ENCODE measurements around the gene HLF. TPM values are rescaled to one million over a fixed set of nuclear protein-coding genes. Genes with fewer than 3 reads are reported as not detected.

The HLF gene, protein sequence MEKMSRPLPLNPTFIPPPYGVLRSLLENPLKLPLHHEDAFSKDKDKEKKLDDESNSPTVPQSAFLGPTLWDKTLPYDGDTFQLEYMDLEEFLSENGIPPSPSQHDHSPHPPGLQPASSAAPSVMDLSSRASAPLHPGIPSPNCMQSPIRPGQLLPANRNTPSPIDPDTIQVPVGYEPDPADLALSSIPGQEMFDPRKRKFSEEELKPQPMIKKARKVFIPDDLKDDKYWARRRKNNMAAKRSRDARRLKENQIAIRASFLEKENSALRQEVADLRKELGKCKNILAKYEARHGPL
- total RNA-seq = 1 to 10 TPM in 1 of 2 experiments, under 1 TPM in 1; 0.67 to 1.3 TPM

- Mint-ChIP-seq H3K4me1 (peaks cover 13% of the 10 kb centered on the region), H3K27ac (no peak within 1 kb of the TSS), H3K36me3 (no peaks in the 10 kb centered on the region), H3K4me3 (peak within 1 kb of the TSS; percentile 77), H3K9me3 (peaks cover 2% of the 10 kb centered on the region), H3K27me3 (peaks cover 91% of the 10 kb centered on the region)
- peak; percentile 97 for ATAC-seq (ENCODE audit: low read depth)
- peak; percentile 86 for DNase-seq
- POLR2A ChIA-PET = interaction anchor here (0.6 to 0.7 kb wide), 2 partner anchors 34 to 296 kb away, joined by 3 to 5 read pairs; no protein-coding TSS in a partner anchor
These were observed at the start of gene HLF for GRCh38 chr17:55264645-55265298. HLF (plus strand) TSS chr17:55264960; CDS start chr17:55265485, 525 bp downstream.

GRCh38 chr17:55215711-55216110, 49.0 kb upstream of the HLF start:
- no peak overlapping the region for H3K27ac Mint-ChIP-seq
- H3K4me1 Mint-ChIP-seq = no peaks in the 10 kb centered on the region
- DNase-seq (no peak), ATAC-seq (ENCODE audit: low read depth) (no peak)
- no peaks in the 10 kb centered on the region for H3K27me3 Mint-ChIP-seq
- POLR2A ChIA-PET = no interaction called here
- H3K9me3 Mint-ChIP-seq = no peaks in the 10 kb centered on the region
- H3K36me3 Mint-ChIP-seq = no peaks in the 10 kb centered on the region
- H3K4me3 Mint-ChIP-seq = no peak overlapping the region

- POLR2A ChIA-PET = no interaction called here
- no peak overlapping the region for H3K4me3 Mint-ChIP-seq
- no peaks in the 10 kb centered on the region for H3K9me3 Mint-ChIP-seq
- H3K27ac Mint-ChIP-seq = no peak overlapping the region
- no peak for DNase-seq
- H3K27me3 Mint-ChIP-seq = no peaks in the 10 kb centered on the region
- no peak for ATAC-seq (ENCODE audit: low read depth)
- H3K4me1 Mint-ChIP-seq = no peaks in the 10 kb centered on the region
- no peaks in the 10 kb centered on the region for H3K36me3 Mint-ChIP-seq
These were observed 47.9 kb upstream of the HLF start for GRCh38 chr17:55216888-55217287.

GRCh38 chr17:55219459-55219858, 45.3 kb upstream of the HLF start:
- Mint-ChIP-seq H3K4me3 (no peak overlapping the region), H3K9me3 (no peaks in the 10 kb centered on the region), H3K4me1 (no peaks in the 10 kb centered on the region), H3K36me3 (no peaks in the 10 kb centered on the region), H3K27me3 (peaks cover 8% of the 10 kb centered on the region), H3K27ac (no peak overlapping the region)
- ATAC-seq (ENCODE audit: low read depth) (no peak), DNase-seq (no peak)
- POLR2A ChIA-PET = no interaction called here

- H3K4me3 Mint-ChIP-seq = no peak overlapping the region
- ATAC-seq (ENCODE audit: low read depth) = no peak
These were observed 44.8 kb upstream of the HLF start for GRCh38 chr17:55219934-55220333.

DNA sequence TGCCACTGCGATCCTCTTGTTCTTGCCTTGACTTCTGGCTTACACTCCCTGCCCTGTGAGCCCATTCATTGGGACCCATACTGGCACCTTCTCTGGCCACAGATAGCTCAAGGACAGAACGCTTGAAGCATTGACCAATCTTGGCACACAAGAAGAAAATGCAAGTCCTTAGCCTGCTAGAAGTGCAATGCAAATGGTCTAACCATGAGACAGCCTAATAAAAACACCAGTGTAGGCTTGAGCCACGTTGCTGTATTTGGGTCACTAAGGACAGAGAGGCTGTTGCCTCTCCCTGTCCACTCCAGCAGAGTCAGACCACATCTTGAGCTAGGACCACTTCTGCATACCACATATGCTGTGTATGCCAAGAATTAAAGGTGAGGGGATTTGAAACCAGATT, 41.2 kb upstream of the HLF start:
- Mint-ChIP-seq H3K4me1 (no peaks in the 10 kb centered on the region), H3K9me3 (no peaks in the 10 kb centered on the region), H3K27ac (no peak overlapping the region), H3K4me3 (no peak overlapping the region), H3K36me3 (no peaks in the 10 kb centered on the region), H3K27me3 (peaks cover 13% of the 10 kb centered on the region)
- POLR2A ChIA-PET = no interaction called here
- ATAC-seq (ENCODE audit: low read depth) (no peak), DNase-seq (no peak)

More at GRCh38 chr17:55219934-55220333, 44.8 kb upstream of the HLF start:
- Mint-ChIP-seq H3K27me3 (peaks cover 10% of the 10 kb centered on the region), H3K36me3 (no peaks in the 10 kb centered on the region), H3K4me1 (no peaks in the 10 kb centered on the region), H3K27ac (no peak overlapping the region), H3K9me3 (no peaks in the 10 kb centered on the region)
- POLR2A ChIA-PET = no interaction called here
- DNase-seq = no peak

- Mint-ChIP-seq H3K4me1 (no peaks in the 10 kb centered on the region), H3K27me3 (peaks cover 13% of the 10 kb centered on the region), H3K36me3 (no peaks in the 10 kb centered on the region), H3K27ac (no peak overlapping the region), H3K9me3 (no peaks in the 10 kb centered on the region), H3K4me3 (no peak overlapping the region)
- ATAC-seq (ENCODE audit: low read depth) (no peak), DNase-seq (no peak)
- POLR2A ChIA-PET = no interaction called here
These were observed 40.0 kb upstream of the HLF start for GRCh38 chr17:55224746-55225145.

DNA sequence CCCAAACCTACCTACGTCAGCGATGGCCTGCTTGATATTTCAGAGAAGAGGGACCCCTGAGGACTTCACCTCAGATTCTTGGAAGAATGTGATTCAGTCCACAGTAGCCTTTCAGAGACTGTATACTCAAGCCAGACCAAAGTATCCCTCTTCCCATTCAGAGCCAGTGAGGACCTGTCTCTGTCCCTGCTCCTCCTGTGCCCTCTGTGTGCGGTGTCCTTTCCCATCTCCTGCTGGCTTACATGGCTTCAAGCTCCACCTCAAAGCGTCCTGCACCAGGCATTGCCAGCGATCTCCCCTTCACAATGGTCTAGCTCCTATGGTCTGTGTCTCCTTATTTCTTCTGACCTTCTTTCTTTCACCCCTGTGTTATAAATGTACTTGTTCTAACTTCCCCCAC, 39.5 kb upstream of the HLF start:
- no peaks in the 10 kb centered on the region for H3K9me3 Mint-ChIP-seq
- DNase-seq (no peak), ATAC-seq (ENCODE audit: low read depth) (no peak)
- H3K27me3 Mint-ChIP-seq = peaks cover 18% of the 10 kb centered on the region
- POLR2A ChIA-PET = no interaction called here
- no peaks in the 10 kb centered on the region for H3K4me1 Mint-ChIP-seq
- H3K27ac Mint-ChIP-seq = no peak overlapping the region
- no peak overlapping the region for H3K4me3 Mint-ChIP-seq
- H3K36me3 Mint-ChIP-seq = no peaks in the 10 kb centered on the region

DNA sequence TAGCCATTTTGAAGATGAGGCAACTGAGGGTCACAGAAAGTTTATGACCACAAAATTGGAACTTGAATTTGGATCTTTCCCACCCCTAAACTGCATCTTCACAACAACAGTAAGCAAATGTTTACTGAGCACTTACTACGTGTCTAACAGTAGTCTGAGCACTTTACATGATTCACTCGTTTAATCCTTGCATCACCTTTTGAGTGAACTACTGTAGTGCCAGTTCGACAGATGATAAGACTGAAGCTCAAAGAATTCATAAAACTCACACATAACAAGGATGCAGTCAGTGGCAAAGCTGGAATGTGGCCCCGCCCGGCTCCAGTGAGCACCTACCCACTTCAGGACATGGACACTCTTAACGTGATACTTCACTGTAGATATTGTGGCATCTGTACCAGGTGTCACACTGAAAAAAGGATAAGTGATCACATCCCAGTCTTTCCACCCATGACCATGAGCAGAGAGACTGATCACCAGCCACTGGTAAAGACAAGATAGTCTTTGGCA, 36.0 kb upstream of the HLF start:
- H3K36me3 Mint-ChIP-seq = no peaks in the 10 kb centered on the region
- DNase-seq (no peak), ATAC-seq (ENCODE audit: low read depth) (no peak)
- H3K9me3 Mint-ChIP-seq = no peaks in the 10 kb centered on the region
- no peaks in the 10 kb centered on the region for H3K4me1 Mint-ChIP-seq
- H3K27me3 Mint-ChIP-seq = peaks cover 14% of the 10 kb centered on the region
- H3K4me3 Mint-ChIP-seq = no peak overlapping the region
- POLR2A ChIA-PET = no interaction called here
- H3K27ac Mint-ChIP-seq = no peak overlapping the region

GRCh38 chr17:55229276-55229675, 35.5 kb upstream of the HLF start:
- Mint-ChIP-seq H3K4me3 (no peak overlapping the region), H3K4me1 (no peaks in the 10 kb centered on the region), H3K9me3 (no peaks in the 10 kb centered on the region), H3K27ac (no peak overlapping the region), H3K36me3 (no peaks in the 10 kb centered on the region), H3K27me3 (peaks cover 12% of the 10 kb centered on the region)
- POLR2A ChIA-PET = no interaction called here
- ATAC-seq (ENCODE audit: low read depth) (no peak), DNase-seq (no peak)

DNA sequence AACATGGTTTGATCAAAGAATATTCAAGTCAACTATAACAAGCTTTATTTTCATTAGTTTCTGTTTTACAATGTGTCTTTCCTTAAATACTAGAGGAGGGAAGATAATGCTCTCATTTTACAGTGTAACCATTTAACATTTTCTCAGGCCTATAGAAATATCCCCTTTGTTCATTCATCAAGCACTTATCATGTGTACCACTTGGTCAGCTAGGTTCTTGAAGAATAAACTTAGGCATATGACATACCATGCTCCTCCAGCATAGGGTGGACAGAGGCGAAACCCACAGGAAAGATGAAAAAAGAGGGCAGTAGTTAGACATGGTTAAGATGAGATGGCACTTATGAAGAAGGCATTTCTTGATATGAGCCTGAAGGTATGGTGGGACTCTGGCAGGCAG, 34.0 kb upstream of the HLF start:
- no peak overlapping the region for H3K27ac Mint-ChIP-seq

GRCh38 chr17:55233840-55234239, 30.9 kb upstream of the HLF start:
- ATAC-seq (ENCODE audit: low read depth) (no peak), DNase-seq (no peak)
- H3K27ac Mint-ChIP-seq = no peak overlapping the region
- no peaks in the 10 kb centered on the region for H3K36me3 Mint-ChIP-seq
- no peak overlapping the region for H3K4me3 Mint-ChIP-seq
- POLR2A ChIA-PET = no interaction called here
- H3K4me1 Mint-ChIP-seq = peaks cover 8% of the 10 kb centered on the region
- H3K9me3 Mint-ChIP-seq = no peaks in the 10 kb centered on the region
- H3K27me3 Mint-ChIP-seq = peaks cover 11% of the 10 kb centered on the region

More for the DNA sequence above, 34.0 kb upstream of the HLF start:
- ATAC-seq (ENCODE audit: low read depth) (no peak), DNase-seq (no peak)
- Mint-ChIP-seq H3K36me3 (no peaks in the 10 kb centered on the region), H3K9me3 (no peaks in the 10 kb centered on the region), H3K4me1 (no peaks in the 10 kb centered on the region), H3K27me3 (peaks cover 7% of the 10 kb centered on the region), H3K4me3 (no peak overlapping the region)
- POLR2A ChIA-PET = interaction anchor here (0.6 kb wide), 1 partner anchor 34 kb away, joined by 5 read pairs; no protein-coding TSS in a partner anchor

DNA sequence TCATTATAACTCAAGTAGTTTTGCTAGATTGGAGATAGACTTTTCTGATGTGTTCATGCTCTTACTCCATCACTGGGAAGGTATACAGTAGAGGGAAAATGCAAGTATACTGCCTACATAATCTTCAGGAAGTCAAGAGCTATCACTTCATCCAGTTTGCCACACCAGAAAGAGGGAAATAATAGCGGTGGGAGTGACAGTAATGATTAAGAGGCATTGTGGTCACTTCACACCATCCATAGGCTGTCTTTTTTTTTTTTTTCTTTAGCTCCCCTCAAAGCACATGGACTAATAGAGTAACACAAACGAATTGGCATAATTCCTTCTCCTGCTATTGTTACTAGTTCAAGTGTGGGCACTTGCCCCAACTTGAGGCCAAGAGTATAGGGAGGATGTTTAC, 28.4 kb upstream of the HLF start:
- POLR2A ChIA-PET = no interaction called here
- no peaks in the 10 kb centered on the region for H3K9me3 Mint-ChIP-seq
- H3K27me3 Mint-ChIP-seq = peaks cover 22% of the 10 kb centered on the region
- H3K4me1 Mint-ChIP-seq = peaks cover 8% of the 10 kb centered on the region
- H3K36me3 Mint-ChIP-seq = no peaks in the 10 kb centered on the region
- no peak overlapping the region for H3K4me3 Mint-ChIP-seq
- ATAC-seq (ENCODE audit: low read depth) = no peak
- no peak for DNase-seq
- no peak overlapping the region for H3K27ac Mint-ChIP-seq

GRCh38 chr17:55237268-55237667, 27.5 kb upstream of the HLF start:
- no peak for DNase-seq
- peaks cover 26% of the 10 kb centered on the region for H3K27me3 Mint-ChIP-seq
- H3K4me3 Mint-ChIP-seq = no peak overlapping the region
- POLR2A ChIA-PET = no interaction called here
- no peak overlapping the region for H3K27ac Mint-ChIP-seq
- peaks cover 8% of the 10 kb centered on the region for H3K4me1 Mint-ChIP-seq
- H3K36me3 Mint-ChIP-seq = no peaks in the 10 kb centered on the region
- H3K9me3 Mint-ChIP-seq = no peaks in the 10 kb centered on the region
- no peak for ATAC-seq (ENCODE audit: low read depth)

Data from activated naive CD8-positive, alpha-beta T cell treated with anti-CD3 and anti-CD28 coated beads, Interleukin-2, amount 10 ng/mL, durations not matched to agents 7 days and 5 days (primary cell).